Tibial nerve (tissue), 4 donors: ENCODE results near the gene FAM163B.

ENCODE experiments used
- EP300 ChIP-seq, 2 donors: sonication (generic); formaldehyde crosslinking; IDR thresholded peaks; one replicate each; pipeline ENCODE4 v1.6.1; 2017; ENCODE audit warnings: antibody characterized with exemption in 2 of 2, mild to moderate bottlenecking in 1 of 2
- POLR2A ChIP-seq, 2 donors: fragments of 450-650 bp; IDR thresholded peaks; one replicate each; pipeline ENCODE4 v1.6.1; 2017; ENCODE audit warnings: antibody characterized with exemption in 2 of 2, mild to moderate bottlenecking in 2 of 2, moderate library complexity in 2 of 2
- TF ChIP-seq, protein P1 (sequence below), 5 experiments: fragments of 200-600 bp in 3 of 5; fragments of 450-650 bp in 2 of 5; sonication (generic) in 3 of 5; IDR thresholded peaks; one replicate each; pipeline ENCODE4 v1.5.1; 2016 to 2019; ENCODE audit warnings: antibody characterized with exemption in 5 of 5, mild to moderate bottlenecking in 3 of 5, moderate library complexity in 2 of 5

DNA sequence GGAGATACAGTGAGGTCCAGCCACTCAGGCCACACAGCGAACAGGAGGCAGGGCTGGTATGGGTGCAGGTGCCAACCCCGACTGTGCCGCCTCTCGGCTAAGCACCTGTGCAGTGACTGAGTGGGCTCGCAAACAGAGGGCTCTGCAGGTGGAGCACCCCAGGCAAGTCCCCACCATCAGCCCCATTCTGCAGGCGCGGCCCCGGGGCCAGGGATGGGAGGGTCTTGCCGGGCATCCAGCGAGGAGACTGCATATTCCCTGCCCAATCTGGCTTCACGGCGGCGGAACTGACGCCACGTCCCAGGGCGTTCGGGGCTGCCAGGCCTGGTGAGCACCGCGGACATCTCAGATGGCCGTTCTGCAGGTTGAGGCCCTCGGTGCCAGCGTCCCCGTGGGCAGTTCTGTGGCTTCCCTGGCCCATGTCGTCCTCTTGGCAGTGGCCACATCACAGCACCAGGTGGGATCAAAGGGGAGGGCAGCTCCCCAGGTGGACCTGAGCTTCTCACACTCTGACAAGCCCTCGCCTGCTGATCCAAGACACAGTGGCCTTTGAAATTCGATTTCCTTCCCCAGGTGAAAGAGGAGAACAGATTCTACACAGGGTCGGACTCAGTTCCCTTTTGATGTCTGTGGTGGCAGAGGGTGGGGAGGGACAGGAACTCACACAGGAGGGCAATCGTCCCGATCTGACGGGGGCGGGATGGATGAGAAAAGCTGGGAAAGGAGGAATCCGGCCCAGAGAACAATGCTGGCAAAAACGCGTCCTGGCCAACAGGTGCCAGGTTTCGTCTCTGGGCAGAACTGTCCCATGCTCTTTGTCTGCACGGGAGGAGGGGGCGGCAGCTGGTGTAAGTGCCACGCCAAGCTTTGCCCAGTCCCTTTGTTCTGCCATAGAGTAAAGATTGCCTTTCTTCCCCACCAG lies 45.8 kb upstream of the FAM163B start:
- TF ChIP-seq POLR2A (IDR thresholded peaks at IDR 0.05), result no peak
- TF ChIP-seq, protein P1, sequence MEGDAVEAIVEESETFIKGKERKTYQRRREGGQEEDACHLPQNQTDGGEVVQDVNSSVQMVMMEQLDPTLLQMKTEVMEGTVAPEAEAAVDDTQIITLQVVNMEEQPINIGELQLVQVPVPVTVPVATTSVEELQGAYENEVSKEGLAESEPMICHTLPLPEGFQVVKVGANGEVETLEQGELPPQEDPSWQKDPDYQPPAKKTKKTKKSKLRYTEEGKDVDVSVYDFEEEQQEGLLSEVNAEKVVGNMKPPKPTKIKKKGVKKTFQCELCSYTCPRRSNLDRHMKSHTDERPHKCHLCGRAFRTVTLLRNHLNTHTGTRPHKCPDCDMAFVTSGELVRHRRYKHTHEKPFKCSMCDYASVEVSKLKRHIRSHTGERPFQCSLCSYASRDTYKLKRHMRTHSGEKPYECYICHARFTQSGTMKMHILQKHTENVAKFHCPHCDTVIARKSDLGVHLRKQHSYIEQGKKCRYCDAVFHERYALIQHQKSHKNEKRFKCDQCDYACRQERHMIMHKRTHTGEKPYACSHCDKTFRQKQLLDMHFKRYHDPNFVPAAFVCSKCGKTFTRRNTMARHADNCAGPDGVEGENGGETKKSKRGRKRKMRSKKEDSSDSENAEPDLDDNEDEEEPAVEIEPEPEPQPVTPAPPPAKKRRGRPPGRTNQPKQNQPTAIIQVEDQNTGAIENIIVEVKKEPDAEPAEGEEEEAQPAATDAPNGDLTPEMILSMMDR (IDR thresholded peaks at IDR 0.05), result no peak
- TF ChIP-seq EP300 (IDR thresholded peaks at IDR 0.05), result no peak
